Fibroblast of the aortic adventitia (primary cell): ENCODE data around the gene NAPA. TPM values are rescaled to one million over a fixed set of nuclear protein-coding genes. Genes with fewer than 3 reads are reported as not detected.

ENCODE experiments used
- DNase-seq: peaks from one replicate; pipeline ENCODE4 v3.0.0-alpha.2; 2010; ENCODE audit warnings: low read depth
- H3K4me3 ChIP-seq: 2 replicates; pipeline ENCODE4 v1.5.1; 2011; ENCODE audit warnings: low read depth, mild to moderate bottlenecking, control low read depth, low read length, moderate library complexity
- total RNA-seq: library from RNA; depleted of rRNA; stranded (reverse); fragments of >200 nt; gene quantifications from 2 replicates; pipeline ENCODE4 v1.2.3, GENCODE V29; 2012; ENCODE audit warnings: low replicate concordance
- TF ChIP-seq, protein P1 (sequence below): IDR thresholded peaks from 2 replicates; pipeline ENCODE4 v1.5.1; 2011; ENCODE audit warnings: mild to moderate bottlenecking, low read length, control low read depth, inconsistent platforms; ENCODE audit not compliant: insufficient read depth

NAPA gene
- total RNA-seq, 1 donor = 63.4 TPM

- no peak for DNase-seq
- H3K4me3 ChIP-seq = no peak overlapping the region
- TF ChIP-seq, protein P1, sequence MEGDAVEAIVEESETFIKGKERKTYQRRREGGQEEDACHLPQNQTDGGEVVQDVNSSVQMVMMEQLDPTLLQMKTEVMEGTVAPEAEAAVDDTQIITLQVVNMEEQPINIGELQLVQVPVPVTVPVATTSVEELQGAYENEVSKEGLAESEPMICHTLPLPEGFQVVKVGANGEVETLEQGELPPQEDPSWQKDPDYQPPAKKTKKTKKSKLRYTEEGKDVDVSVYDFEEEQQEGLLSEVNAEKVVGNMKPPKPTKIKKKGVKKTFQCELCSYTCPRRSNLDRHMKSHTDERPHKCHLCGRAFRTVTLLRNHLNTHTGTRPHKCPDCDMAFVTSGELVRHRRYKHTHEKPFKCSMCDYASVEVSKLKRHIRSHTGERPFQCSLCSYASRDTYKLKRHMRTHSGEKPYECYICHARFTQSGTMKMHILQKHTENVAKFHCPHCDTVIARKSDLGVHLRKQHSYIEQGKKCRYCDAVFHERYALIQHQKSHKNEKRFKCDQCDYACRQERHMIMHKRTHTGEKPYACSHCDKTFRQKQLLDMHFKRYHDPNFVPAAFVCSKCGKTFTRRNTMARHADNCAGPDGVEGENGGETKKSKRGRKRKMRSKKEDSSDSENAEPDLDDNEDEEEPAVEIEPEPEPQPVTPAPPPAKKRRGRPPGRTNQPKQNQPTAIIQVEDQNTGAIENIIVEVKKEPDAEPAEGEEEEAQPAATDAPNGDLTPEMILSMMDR = no peak
These were observed 8.4 kb downstream of the NAPA start for GRCh38 chr19:47506459-47506858.

GRCh38 chr19:47505506-47505905 is 9.4 kb downstream of the NAPA start:
- DNase-seq = no peak
- H3K4me3 ChIP-seq = no peak overlapping the region
- TF ChIP-seq, protein P1 = no peak

DNA sequence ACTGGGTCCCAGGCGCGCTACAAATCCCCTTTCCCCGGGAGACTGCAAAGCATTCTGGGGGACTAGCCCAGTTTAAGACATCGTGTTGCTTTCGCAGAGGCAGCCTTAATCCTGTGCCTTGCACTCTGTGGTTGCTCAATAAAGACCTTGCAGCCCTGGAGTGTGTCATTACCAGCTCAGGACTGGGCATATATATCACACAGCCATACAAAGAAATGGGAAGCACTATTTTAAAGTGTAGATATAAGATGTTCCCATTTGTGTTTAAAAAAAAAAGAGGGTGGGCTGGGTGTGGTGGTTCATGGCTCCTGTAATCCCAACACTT is 11.1 kb downstream of the NAPA start:
- no peak overlapping the region for H3K4me3 ChIP-seq
- TF ChIP-seq, protein P1 = no peak
- DNase-seq = no peak

DNA sequence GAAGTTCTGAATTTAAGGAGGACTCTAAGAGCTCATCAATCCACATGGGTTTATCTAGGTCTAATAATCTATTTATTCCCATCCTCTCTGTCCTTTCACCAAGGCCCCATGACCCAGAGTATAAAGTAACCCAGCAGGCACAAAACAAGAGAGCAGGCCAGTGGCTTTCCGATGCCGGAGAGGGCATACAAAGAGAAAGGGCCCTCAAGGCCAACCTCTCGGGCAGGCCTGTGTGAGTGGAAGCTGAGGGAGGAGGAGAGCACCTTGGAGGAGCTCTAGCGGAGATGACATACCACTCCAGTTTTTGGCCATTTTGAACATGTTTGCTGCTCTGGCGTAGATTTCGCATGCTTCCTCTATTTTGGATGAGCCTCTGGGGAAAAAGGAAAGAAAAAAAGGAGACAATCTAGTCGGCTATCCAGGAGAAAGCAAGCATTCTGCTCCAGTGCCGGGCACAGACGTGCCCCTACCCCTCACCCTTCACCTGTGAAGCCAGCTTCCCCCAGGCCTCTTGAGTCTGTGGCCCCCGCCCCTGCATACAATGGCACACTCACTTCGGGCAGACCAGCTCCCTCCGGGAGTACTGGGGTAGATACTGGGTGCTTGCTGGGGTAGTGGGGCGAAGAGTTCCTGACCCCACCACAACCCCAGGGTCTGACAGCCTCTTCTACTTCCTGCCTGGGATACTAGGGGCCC is 11.6 kb downstream of the NAPA start:
- DNase-seq = no peak
- no peak overlapping the region for H3K4me3 ChIP-seq
- TF ChIP-seq, protein P1 = no peak

DNA sequence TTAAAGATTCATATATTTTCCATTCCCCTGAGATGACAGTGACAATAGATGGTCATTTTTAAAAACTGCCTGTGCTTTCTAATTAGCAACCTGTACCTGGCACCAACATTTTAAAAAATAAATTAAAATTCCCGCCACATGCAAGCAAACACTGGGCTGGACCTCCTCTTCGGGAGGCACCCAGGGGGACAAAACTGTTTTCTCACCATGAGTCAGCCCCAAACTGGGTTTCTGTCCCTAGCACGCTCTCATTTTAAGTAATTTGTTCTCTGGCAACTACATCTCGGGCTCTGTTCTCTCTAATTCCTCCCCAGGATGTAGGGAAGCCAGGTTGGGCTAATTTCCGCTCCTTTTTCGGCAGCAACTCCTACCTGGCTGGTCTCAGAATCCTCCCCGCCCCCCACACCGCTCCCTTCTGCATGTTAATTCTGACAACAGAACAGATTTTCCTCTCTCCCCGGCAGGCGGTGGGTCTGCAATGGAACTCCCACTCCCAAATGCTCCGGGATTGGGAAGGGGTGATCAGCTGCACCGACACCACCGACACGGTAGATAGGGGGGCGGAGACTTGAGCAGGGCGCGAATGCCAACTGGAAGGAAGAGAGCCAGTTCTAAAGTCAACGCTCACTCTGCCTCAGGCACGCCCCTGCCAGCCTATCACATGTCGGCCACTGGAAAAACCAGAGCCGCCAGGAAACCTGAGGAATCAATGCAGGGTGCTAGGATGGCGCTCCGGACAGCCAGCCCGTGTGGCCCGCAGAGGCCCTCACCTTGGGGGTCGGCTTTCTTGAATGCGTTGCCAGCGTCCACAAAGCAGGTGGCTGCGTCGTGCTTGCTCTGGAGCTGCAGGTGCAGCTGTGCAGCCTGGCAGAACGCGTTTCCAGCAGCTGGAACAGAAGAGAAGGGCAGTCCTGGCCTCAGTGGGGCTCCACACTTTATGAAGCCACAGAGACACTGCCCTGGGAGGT is 14.7 kb downstream of the NAPA start:
- TF ChIP-seq, protein P1 = no peak

GRCh38 chr19:47499371-47499770 is 15.5 kb downstream of the NAPA start:
- DNase-seq = no peak
- H3K4me3 ChIP-seq = no peak overlapping the region
- TF ChIP-seq, protein P1 = no peak

More for the DNA sequence above, 14.7 kb downstream of the NAPA start:
- H3K4me3 ChIP-seq = no peak overlapping the region
- DNase-seq = no peak
